ENCODE results near the gene PCBP4. TPM values are rescaled to one million over a fixed set of nuclear protein-coding genes. Genes with fewer than 3 reads are reported as not detected.

The PCBP4 gene
- polyA plus RNA-seq, 3 donors = 0.09 to 1.3 (median 0.22) TPM

DNA sequence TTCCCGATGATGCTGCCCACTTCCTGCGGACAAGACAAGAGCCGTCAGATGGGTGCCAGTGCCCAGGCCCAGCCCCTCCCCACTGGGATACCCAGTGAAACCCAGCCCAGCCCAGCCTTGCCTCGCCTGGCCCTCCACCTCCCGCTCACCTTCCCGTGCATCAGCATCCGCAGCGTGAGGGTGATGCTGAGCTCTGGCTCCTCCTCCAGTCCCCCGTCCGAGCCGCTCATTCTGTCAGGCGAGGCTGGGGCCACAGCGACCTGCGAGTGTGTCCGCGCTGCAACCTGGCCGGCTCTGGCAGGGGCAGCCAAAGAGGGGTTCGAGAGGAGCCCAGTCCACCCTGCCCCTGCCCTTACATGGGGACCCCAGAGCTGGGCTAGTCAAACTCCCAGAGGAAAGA is 6.2 kb downstream of the PCBP4 start:
- Histone ChIP-seq H3K27me3 (ENCODE audit: control insufficient read depth in 2 of 2, insufficient read depth in 2 of 2, low read length in 2 of 2) (peaks cover 2 to 41% of the 10 kb centered on the region in 2 donors), H3K9ac (ENCODE audit: insufficient read depth, low read length, poor library complexity, severe bottlenecking) (no peak overlapping the region), H3K27ac (ENCODE audit: low read depth in 1 of 2, low read length in 2 of 2) (no peak overlapping the region), H3K36me3 (replicated peaks in 1 of 2; ENCODE audit: control insufficient read depth in 1 of 2, insufficient read depth in 2 of 2, low read length in 2 of 2) (no peaks in the 10 kb centered on the region), H2AFZ (ENCODE audit: insufficient read depth, low read depth, low read length, poor library complexity, severe bottlenecking) (no peak overlapping the region), H3K4me2 (replicated peaks; ENCODE audit: extremely low read depth, low read length, poor library complexity, severe bottlenecking) (no peak overlapping the region), H3K4me3 (replicated peaks in 1 of 3; ENCODE audit: low read depth in 2 of 3, low read length in 3 of 3) (no peak overlapping the region), H4K20me1 (ENCODE audit: insufficient read depth, low read length) (no peaks in the 10 kb centered on the region), H3K9me3 (replicated peaks in 1 of 2; ENCODE audit: control insufficient read depth in 1 of 2, insufficient read depth in 1 of 2, low read length in 2 of 2) (no peaks in the 10 kb centered on the region), H3K4me1 (ENCODE audit: control insufficient read depth in 1 of 2, insufficient read depth in 2 of 2, low read length in 2 of 2) (peaks cover 16 to 19% of the 10 kb centered on the region in 2 donors), H3K79me2 (ENCODE audit: insufficient read depth, low read length) (no peaks in the 10 kb centered on the region)
- DNase-seq = no peak
- intact Hi-C loops (cut with micrococcal nuclease) = no loop called here
- TF ChIP-seq, protein P1, sequence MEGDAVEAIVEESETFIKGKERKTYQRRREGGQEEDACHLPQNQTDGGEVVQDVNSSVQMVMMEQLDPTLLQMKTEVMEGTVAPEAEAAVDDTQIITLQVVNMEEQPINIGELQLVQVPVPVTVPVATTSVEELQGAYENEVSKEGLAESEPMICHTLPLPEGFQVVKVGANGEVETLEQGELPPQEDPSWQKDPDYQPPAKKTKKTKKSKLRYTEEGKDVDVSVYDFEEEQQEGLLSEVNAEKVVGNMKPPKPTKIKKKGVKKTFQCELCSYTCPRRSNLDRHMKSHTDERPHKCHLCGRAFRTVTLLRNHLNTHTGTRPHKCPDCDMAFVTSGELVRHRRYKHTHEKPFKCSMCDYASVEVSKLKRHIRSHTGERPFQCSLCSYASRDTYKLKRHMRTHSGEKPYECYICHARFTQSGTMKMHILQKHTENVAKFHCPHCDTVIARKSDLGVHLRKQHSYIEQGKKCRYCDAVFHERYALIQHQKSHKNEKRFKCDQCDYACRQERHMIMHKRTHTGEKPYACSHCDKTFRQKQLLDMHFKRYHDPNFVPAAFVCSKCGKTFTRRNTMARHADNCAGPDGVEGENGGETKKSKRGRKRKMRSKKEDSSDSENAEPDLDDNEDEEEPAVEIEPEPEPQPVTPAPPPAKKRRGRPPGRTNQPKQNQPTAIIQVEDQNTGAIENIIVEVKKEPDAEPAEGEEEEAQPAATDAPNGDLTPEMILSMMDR (IDR thresholded peaks at IDR 0.05) = no peak
- H3K27ac Mint-ChIP-seq = no peak overlapping the region
- no peak overlapping the region for H3K4me3 Mint-ChIP-seq
- H3K27me3 Mint-ChIP-seq (ENCODE audit: low read depth in 3 of 3) = peaks cover 28 to 60% (median 31%) of the 10 kb centered on the region in 3 donors
- H3K36me3 Mint-ChIP-seq = peaks cover 0 to 6% of the 10 kb centered on the region in 2 donors
- H3K4me1 Mint-ChIP-seq = peaks cover 14% of the 10 kb centered on the region
- H3K9me3 Mint-ChIP-seq = peaks cover 0 to 5% (median 0%) of the 10 kb centered on the region in 7 donors
- WGBS (ENCODE audit: insufficient coverage) = 94% methylated on average over 18 of the region's 18 CpGs

DNA sequence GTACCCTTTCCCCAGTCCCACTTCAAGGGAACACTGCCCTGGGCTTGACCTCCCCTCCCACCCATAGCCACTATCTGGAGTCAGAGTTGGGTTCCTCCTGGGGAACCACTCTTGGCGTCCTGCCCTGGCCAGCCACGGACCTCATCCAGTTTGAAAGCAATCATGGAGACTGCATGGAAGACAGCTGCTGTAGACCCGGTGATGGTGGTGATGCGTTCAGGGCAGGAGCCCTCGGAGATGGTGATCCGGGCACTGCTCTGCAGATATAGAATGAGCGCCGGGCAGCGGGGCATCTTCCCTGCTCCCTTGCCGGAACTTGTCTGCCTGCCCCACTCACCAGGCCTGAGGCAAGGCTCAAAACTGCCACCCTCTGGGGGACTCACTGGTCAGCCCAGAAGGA is 6.9 kb downstream of the PCBP4 start:
- no peak overlapping the region for H3K27ac Mint-ChIP-seq
- H3K27me3 Mint-ChIP-seq (ENCODE audit: low read depth in 3 of 3) = peaks cover 23 to 59% (median 25%) of the 10 kb centered on the region in 3 donors
- no peak overlapping the region for H3K4me2 ChIP-seq (replicated peaks; ENCODE audit: extremely low read depth, low read length, poor library complexity, severe bottlenecking)
- H3K9me3 Mint-ChIP-seq = peaks cover 0 to 2% (median 0%) of the 10 kb centered on the region in 7 donors
- H3K4me3 ChIP-seq (replicated peaks in 1 of 3; ENCODE audit: low read depth in 2 of 3, low read length in 3 of 3) = no peak overlapping the region
- WGBS (ENCODE audit: insufficient coverage) = 65% methylated on average over 4 of the region's 10 CpGs
- H3K4me1 ChIP-seq (ENCODE audit: control insufficient read depth in 1 of 2, insufficient read depth in 2 of 2, low read length in 2 of 2) = peaks cover 19 to 25% of the 10 kb centered on the region in 2 donors
- H3K27me3 ChIP-seq (ENCODE audit: control insufficient read depth in 2 of 2, insufficient read depth in 2 of 2, low read length in 2 of 2) = peaks cover 2 to 37% of the 10 kb centered on the region in 2 donors
- H3K4me3 Mint-ChIP-seq = peak overlapping the region in 1 of 2 donors; percentile 21
- H4K20me1 ChIP-seq (ENCODE audit: insufficient read depth, low read length) = no peaks in the 10 kb centered on the region
- no peak overlapping the region for H3K27ac ChIP-seq (ENCODE audit: low read depth in 1 of 2, low read length in 2 of 2)
- no peaks in the 10 kb centered on the region for H3K9me3 ChIP-seq (replicated peaks in 1 of 2; ENCODE audit: control insufficient read depth in 1 of 2, insufficient read depth in 1 of 2, low read length in 2 of 2)
- H3K36me3 ChIP-seq (replicated peaks in 1 of 2; ENCODE audit: control insufficient read depth in 1 of 2, insufficient read depth in 2 of 2, low read length in 2 of 2) = no peaks in the 10 kb centered on the region
- intact Hi-C loops (cut with micrococcal nuclease) = no loop called here
- H3K36me3 Mint-ChIP-seq = peaks cover 0 to 5% of the 10 kb centered on the region in 2 donors
- no peak overlapping the region for H3K9ac ChIP-seq (ENCODE audit: insufficient read depth, low read length, poor library complexity, severe bottlenecking)
- no peaks in the 10 kb centered on the region for H3K79me2 ChIP-seq (ENCODE audit: insufficient read depth, low read length)
- H2AFZ ChIP-seq (ENCODE audit: insufficient read depth, low read depth, low read length, poor library complexity, severe bottlenecking) = no peak overlapping the region
- TF ChIP-seq, protein P1 (IDR thresholded peaks at IDR 0.05) = no peak
- no peak for DNase-seq
- peaks cover 15% of the 10 kb centered on the region for H3K4me1 Mint-ChIP-seq

Data from CD14-positive monocyte (primary cell).